GM21737 (cell line): ENCODE data around the gene EPO.

ENCODE experiments used
- ATAC-seq: cut with Tn5 transposase; IDR thresholded peaks from one replicate; pipeline ENCODE4 v1.9.1; 2021; ENCODE audit warnings: mild to moderate bottlenecking, moderate library complexity; ENCODE audit not compliant: unreplicated experiment

Gene EPO

GRCh38 chr7:100682991-100683658 lies 37.1 kb upstream of the EPO start:
- ATAC-seq: no peak

GRCh38 chr7:100683659-100684533 lies 36.4 kb upstream of the EPO start:
- no peak for ATAC-seq

- no peak for ATAC-seq
These were observed 35.7 kb upstream of the EPO start for GRCh38 chr7:100684534-100685042.

- ATAC-seq: no peak
These were observed 35.1 kb upstream of the EPO start for GRCh38 chr7:100685049-100685605.

GRCh38 chr7:100685631-100686145 lies 34.6 kb upstream of the EPO start:
- ATAC-seq: no peak

- ATAC-seq: no peak
These were observed 34.0 kb upstream of the EPO start for GRCh38 chr7:100686201-100686821.

- no peak for ATAC-seq
These were observed 33.5 kb upstream of the EPO start for GRCh38 chr7:100686822-100687211.

GRCh38 chr7:100687261-100687660 lies 33.0 kb upstream of the EPO start:
- no peak for ATAC-seq

GRCh38 chr7:100687751-100688300 lies 32.4 kb upstream of the EPO start:
- no peak for ATAC-seq

- no peak for ATAC-seq
These were observed 31.9 kb upstream of the EPO start for GRCh38 chr7:100688326-100688860.

- no peak for ATAC-seq
These were observed 30.8 kb upstream of the EPO start for GRCh38 chr7:100689230-100690135.

- ATAC-seq: no peak
These were observed 28.3 kb upstream of the EPO start for GRCh38 chr7:100691676-100692577.

- no peak for ATAC-seq
These were observed 27.7 kb upstream of the EPO start for GRCh38 chr7:100692578-100692961.

GRCh38 chr7:100693312-100694097 lies 26.8 kb upstream of the EPO start:
- peak; percentile 31 for ATAC-seq

- ATAC-seq: peak; percentile 38
These were observed 26.0 kb upstream of the EPO start, which contains the start of gene GIGYF1 for GRCh38 chr7:100694098-100694745. TSS of gene GIGYF1 (minus strand) at chr7:100694250. CDS start at chr7:100688238, 6,012 bp downstream.

- ATAC-seq: no peak
These were observed 24.1 kb upstream of the EPO start for GRCh38 chr7:100696123-100696521.

- ATAC-seq: no peak
These were observed 21.2 kb upstream of the EPO start for GRCh38 chr7:100699018-100699417.
